Measurements from ENCODE around the gene FRMD7. TPM values are rescaled to one million over a fixed set of nuclear protein-coding genes. Genes with fewer than 3 reads are reported as not detected.

Gene FRMD7
- total RNA-seq, 1 experiment from 2014 or later, result not detected

DNA sequence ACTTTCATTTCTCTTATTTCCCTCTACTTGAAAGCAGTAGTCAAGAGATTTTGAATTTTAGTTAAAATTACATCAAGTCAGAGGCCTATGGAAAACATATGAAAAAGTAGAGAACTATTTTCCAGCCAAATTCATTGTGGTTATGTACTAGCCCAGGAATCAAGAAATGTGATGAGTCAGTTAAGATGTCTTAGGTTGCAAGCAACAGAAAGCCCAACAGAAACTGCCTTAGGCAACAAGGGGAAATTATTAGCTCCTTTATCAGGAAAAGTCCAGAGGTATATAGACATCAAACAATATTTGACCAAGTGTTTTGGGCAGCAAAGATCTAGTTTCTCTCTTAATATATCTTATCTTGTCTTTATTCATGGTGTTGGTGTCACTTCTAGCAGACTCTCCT, 37.8 kb upstream of the FRMD7 start:
- no peak for ATAC-seq

DNA sequence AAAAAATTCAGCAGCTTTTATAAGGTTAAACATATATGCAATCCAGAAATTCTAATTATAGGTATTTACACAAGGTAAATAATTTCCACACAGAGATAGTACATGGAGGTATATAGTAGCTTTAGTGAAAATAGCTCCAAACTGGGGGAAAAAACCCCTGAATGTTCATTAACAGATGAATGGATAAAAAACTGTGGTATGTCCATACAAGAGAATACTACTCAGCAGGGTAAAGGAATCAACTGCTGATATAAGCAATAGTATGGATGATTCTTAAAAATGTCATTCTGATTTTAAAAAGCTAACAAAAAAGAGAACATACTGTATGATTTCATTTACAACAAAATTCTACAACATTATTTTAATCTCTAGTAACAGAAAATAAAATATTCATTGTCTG, 37.2 kb upstream of the FRMD7 start:
- Mint-ChIP-seq H3K9me3 (peaks cover 35% of the 10 kb centered on the region), H3K36me3 (peaks cover 39% of the 10 kb centered on the region), H3K4me1 (peaks cover 9% of the 10 kb centered on the region; the same call in 1 of the 2 replicates)
- TF ChIP-seq JAZF1 (CRISPR knock-in tag; IDR thresholded peaks at IDR 0.05), result no peak
- TF ChIP-seq, protein P1, sequence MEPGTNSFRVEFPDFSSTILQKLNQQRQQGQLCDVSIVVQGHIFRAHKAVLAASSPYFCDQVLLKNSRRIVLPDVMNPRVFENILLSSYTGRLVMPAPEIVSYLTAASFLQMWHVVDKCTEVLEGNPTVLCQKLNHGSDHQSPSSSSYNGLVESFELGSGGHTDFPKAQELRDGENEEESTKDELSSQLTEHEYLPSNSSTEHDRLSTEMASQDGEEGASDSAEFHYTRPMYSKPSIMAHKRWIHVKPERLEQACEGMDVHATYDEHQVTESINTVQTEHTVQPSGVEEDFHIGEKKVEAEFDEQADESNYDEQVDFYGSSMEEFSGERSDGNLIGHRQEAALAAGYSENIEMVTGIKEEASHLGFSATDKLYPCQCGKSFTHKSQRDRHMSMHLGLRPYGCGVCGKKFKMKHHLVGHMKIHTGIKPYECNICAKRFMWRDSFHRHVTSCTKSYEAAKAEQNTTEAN (CRISPR knock-in tag; IDR thresholded peaks at IDR 0.05), result no peak
- TF ChIP-seq, protein P2, sequence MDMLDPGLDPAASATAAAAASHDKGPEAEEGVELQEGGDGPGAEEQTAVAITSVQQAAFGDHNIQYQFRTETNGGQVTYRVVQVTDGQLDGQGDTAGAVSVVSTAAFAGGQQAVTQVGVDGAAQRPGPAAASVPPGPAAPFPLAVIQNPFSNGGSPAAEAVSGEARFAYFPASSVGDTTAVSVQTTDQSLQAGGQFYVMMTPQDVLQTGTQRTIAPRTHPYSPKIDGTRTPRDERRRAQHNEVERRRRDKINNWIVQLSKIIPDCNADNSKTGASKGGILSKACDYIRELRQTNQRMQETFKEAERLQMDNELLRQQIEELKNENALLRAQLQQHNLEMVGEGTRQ (CRISPR knock-in tag; IDR thresholded peaks at IDR 0.05), result no peak
- no peak for TF ChIP-seq FOXP1 (CRISPR knock-in tag; IDR thresholded peaks at IDR 0.05; ENCODE audit: borderline replicate concordance)
- no peak for TF ChIP-seq NR2C2 (CRISPR knock-in tag; IDR thresholded peaks at IDR 0.05)
- TF ChIP-seq PRRX2 (CRISPR knock-in tag; IDR thresholded peaks at IDR 0.05), result no peak
- TF ChIP-seq ZNF219 (CRISPR knock-in tag; IDR thresholded peaks at IDR 0.05; ENCODE audit: borderline replicate concordance), result no peak
- TF ChIP-seq TEAD4 (CRISPR knock-in tag; IDR thresholded peaks at IDR 0.05), result no peak
- TF ChIP-seq MXD4 (CRISPR knock-in tag; IDR thresholded peaks at IDR 0.05; ENCODE audit: borderline replicate concordance), result no peak
- TF ChIP-seq ZNF138 (CRISPR knock-in tag; conservative IDR thresholded peaks at IDR 0.05), result no peak
- TF ChIP-seq GTF2I (CRISPR knock-in tag; conservative IDR thresholded peaks at IDR 0.05), result no peak
- TF ChIP-seq OVOL2 (CRISPR knock-in tag; IDR thresholded peaks at IDR 0.05; ENCODE audit: borderline replicate concordance), result no peak
- no peak for TF ChIP-seq ZNF232 (CRISPR knock-in tag; IDR thresholded peaks at IDR 0.05)
- no peak for TF ChIP-seq NR1H2 (CRISPR knock-in tag; IDR thresholded peaks at IDR 0.05)

More for the DNA sequence above, 37.8 kb upstream of the FRMD7 start:
- DNase-seq (ENCODE audit: low spot score), result no peak
- no peak overlapping the region for H3K27ac Mint-ChIP-seq
- no peak overlapping the region for H3K4me3 Mint-ChIP-seq
- H3K4me1 Mint-ChIP-seq, result peaks cover 9% of the 10 kb centered on the region; the same call in 1 of the 2 replicates
- no peak for TF ChIP-seq KAT7 (CRISPR knock-in tag; IDR thresholded peaks at IDR 0.05; ENCODE audit: borderline replicate concordance)
- no peak for TF ChIP-seq ZNF317 (CRISPR knock-in tag; IDR thresholded peaks at IDR 0.05; ENCODE audit: borderline replicate concordance, low read depth)
- TF ChIP-seq ZNF671 (CRISPR knock-in tag; IDR thresholded peaks at IDR 0.05), result no peak
- no peak for TF ChIP-seq CREM (CRISPR knock-in tag; IDR thresholded peaks at IDR 0.05)
- TF ChIP-seq JAZF1 (CRISPR knock-in tag; IDR thresholded peaks at IDR 0.05), result no peak
- TF ChIP-seq, protein P3, sequence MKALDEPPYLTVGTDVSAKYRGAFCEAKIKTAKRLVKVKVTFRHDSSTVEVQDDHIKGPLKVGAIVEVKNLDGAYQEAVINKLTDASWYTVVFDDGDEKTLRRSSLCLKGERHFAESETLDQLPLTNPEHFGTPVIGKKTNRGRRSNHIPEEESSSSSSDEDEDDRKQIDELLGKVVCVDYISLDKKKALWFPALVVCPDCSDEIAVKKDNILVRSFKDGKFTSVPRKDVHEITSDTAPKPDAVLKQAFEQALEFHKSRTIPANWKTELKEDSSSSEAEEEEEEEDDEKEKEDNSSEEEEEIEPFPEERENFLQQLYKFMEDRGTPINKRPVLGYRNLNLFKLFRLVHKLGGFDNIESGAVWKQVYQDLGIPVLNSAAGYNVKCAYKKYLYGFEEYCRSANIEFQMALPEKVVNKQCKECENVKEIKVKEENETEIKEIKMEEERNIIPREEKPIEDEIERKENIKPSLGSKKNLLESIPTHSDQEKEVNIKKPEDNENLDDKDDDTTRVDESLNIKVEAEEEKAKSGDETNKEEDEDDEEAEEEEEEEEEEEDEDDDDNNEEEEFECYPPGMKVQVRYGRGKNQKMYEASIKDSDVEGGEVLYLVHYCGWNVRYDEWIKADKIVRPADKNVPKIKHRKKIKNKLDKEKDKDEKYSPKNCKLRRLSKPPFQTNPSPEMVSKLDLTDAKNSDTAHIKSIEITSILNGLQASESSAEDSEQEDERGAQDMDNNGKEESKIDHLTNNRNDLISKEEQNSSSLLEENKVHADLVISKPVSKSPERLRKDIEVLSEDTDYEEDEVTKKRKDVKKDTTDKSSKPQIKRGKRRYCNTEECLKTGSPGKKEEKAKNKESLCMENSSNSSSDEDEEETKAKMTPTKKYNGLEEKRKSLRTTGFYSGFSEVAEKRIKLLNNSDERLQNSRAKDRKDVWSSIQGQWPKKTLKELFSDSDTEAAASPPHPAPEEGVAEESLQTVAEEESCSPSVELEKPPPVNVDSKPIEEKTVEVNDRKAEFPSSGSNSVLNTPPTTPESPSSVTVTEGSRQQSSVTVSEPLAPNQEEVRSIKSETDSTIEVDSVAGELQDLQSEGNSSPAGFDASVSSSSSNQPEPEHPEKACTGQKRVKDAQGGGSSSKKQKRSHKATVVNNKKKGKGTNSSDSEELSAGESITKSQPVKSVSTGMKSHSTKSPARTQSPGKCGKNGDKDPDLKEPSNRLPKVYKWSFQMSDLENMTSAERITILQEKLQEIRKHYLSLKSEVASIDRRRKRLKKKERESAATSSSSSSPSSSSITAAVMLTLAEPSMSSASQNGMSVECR (CRISPR knock-in tag; IDR thresholded peaks at IDR 0.05; ENCODE audit: borderline replicate concordance), result no peak
- no peak for TF ChIP-seq SP1 (CRISPR knock-in tag; conservative IDR thresholded peaks at IDR 0.05)
- TF ChIP-seq, protein P4, sequence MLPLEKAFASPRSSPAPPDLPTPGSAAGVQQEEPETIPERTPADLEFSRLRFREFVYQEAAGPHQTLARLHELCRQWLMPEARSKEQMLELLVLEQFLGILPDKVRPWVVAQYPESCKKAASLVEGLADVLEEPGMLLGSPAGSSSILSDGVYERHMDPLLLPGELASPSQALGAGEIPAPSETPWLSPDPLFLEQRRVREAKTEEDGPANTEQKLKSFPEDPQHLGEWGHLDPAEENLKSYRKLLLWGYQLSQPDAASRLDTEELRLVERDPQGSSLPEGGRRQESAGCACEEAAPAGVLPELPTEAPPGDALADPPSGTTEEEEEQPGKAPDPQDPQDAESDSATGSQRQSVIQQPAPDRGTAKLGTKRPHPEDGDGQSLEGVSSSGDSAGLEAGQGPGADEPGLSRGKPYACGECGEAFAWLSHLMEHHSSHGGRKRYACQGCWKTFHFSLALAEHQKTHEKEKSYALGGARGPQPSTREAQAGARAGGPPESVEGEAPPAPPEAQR (CRISPR knock-in tag; IDR thresholded peaks at IDR 0.05), result no peak
- no peak for TF ChIP-seq ATF1 (CRISPR knock-in tag; IDR thresholded peaks at IDR 0.05)
- no peak for TF ChIP-seq TEAD4 (CRISPR knock-in tag; IDR thresholded peaks at IDR 0.05)
- TF ChIP-seq, protein P5, sequence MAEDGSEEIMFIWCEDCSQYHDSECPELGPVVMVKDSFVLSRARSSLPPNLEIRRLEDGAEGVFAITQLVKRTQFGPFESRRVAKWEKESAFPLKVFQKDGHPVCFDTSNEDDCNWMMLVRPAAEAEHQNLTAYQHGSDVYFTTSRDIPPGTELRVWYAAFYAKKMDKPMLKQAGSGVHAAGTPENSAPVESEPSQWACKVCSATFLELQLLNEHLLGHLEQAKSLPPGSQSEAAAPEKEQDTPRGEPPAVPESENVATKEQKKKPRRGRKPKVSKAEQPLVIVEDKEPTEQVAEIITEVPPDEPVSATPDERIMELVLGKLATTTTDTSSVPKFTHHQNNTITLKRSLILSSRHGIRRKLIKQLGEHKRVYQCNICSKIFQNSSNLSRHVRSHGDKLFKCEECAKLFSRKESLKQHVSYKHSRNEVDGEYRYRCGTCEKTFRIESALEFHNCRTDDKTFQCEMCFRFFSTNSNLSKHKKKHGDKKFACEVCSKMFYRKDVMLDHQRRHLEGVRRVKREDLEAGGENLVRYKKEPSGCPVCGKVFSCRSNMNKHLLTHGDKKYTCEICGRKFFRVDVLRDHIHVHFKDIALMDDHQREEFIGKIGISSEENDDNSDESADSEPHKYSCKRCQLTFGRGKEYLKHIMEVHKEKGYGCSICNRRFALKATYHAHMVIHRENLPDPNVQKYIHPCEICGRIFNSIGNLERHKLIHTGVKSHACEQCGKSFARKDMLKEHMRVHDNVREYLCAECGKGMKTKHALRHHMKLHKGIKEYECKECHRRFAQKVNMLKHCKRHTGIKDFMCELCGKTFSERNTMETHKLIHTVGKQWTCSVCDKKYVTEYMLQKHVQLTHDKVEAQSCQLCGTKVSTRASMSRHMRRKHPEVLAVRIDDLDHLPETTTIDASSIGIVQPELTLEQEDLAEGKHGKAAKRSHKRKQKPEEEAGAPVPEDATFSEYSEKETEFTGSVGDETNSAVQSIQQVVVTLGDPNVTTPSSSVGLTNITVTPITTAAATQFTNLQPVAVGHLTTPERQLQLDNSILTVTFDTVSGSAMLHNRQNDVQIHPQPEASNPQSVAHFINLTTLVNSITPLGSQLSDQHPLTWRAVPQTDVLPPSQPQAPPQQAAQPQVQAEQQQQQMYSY (CRISPR knock-in tag; IDR thresholded peaks at IDR 0.05), result no peak
- TF ChIP-seq CREB1 (CRISPR knock-in tag; IDR thresholded peaks at IDR 0.05), result no peak
- peaks cover 37% of the 10 kb centered on the region for H3K36me3 Mint-ChIP-seq
- POLR2A ChIA-PET, result no interaction called here
- CTCF ChIA-PET, result no interaction called here
- H3K27me3 Mint-ChIP-seq (ENCODE audit: low read depth), result peaks cover 4% of the 10 kb centered on the region
- H3K9me3 Mint-ChIP-seq, result peaks cover 35% of the 10 kb centered on the region

More for the DNA sequence above, 37.2 kb upstream of the FRMD7 start:
- ChIA-PET POLR2A (no interaction called here), CTCF (no interaction called here)
- no peak for DNase-seq (ENCODE audit: low spot score)
- H3K27me3 Mint-ChIP-seq (ENCODE audit: low read depth), result peaks cover 4% of the 10 kb centered on the region
- no peak overlapping the region for H3K4me3 Mint-ChIP-seq
- no peak for ATAC-seq
- H3K27ac Mint-ChIP-seq, result no peak overlapping the region

Measured in WTC11 (cell line).